SK-N-MC (cell line): ENCODE data around the gene AHDC1.

ENCODE experiments used
- EZH2 ChIP-seq: fragments of 200-600 bp; sonication (generic); IDR thresholded peaks from one replicate; pipeline ENCODE4 v1.6.1; 2017; ENCODE audit warnings: antibody characterized with exemption
- FOXP2 ChIP-seq: optimal IDR thresholded peaks from 2 replicates; pipeline ENCODE3; 2011; ENCODE audit warnings: mild to moderate bottlenecking, moderate library complexity; ENCODE audit not compliant: insufficient read depth; ENCODE audit errors: extremely low read length, control extremely low read depth
- POLR2AphosphoS5 ChIP-seq: IDR thresholded peaks from 2 replicates; pipeline ENCODE4 v1.6.1; 2012; ENCODE audit warnings: mild to moderate bottlenecking, low read depth, low read length, borderline replicate concordance

- TF ChIP-seq EZH2: no peak
- no peak for TF ChIP-seq POLR2AphosphoS5
- TF ChIP-seq FOXP2: no peak
Observed at GRCh38 chr1:27505420-27505680, 98.6 kb downstream of the AHDC1 start.
